ENCODE data around the gene UGT1A4.

The UGT1A4 gene

DNA sequence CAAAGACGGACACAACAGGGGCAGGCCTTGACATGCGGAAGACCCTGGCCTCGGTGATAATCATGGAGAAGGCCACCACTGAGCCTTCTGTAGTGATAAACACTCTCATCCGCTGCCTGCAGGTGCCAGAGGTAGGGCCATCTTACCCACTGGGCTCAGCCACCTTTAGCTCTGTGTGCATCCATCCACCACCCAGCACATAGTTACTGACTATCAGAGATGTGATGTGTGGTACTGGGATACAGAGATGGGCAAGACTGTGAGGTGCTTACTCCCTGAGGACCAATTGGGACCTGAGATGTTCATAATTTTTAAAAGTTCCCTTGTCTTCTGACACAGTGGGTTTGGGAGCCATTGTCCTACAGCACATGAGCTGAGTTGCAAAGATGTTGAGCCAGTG, 61.2 kb downstream of the UGT1A4 start:
- in situ Hi-C loops (cut with MboI; ENCODE audit: low sequenced_read_pairs) = no loop called here

DNA sequence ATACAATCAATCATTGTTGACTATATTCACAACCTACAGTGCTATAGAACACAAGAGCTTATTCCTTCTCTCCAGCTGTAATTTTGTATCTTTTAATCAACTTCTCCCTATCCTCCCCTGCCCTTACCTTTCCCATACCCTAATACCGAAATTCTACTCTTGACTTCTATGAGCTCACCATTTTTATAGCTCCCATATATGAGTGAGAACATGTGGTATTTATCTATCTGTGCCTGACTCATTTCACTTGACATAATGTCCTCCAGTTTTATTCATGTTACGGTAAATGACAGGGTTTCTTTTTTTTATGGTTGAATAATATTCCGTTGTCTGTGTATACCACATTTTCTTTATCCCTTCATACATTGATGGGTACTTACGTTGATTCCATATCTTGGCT, 62.2 kb downstream of the UGT1A4 start:
- in situ Hi-C loops (cut with MboI; ENCODE audit: low sequenced_read_pairs) = no loop called here

DNA sequence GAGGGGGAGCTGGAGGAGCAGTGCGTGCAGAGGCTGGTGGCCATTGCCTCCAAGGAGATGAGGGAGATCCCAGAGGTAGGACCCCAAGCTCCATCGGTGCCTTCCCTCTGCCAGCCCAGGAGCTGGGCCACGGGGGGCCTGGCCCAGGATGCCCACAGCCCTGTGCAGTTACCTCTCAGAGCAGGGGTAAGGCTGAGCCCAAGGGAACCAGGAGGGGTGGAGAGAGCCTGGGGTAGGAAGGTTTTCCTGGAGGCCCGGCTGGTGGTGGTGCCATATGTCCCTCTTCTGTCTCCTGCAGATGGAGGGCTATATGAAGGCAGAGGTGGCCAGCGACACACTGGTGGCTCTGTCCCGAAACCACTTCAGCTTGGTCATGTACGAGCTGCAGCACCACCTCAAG, 71.0 kb downstream of the UGT1A4 start:
- in situ Hi-C loops (cut with MboI; ENCODE audit: low sequenced_read_pairs) = no loop called here

DNA sequence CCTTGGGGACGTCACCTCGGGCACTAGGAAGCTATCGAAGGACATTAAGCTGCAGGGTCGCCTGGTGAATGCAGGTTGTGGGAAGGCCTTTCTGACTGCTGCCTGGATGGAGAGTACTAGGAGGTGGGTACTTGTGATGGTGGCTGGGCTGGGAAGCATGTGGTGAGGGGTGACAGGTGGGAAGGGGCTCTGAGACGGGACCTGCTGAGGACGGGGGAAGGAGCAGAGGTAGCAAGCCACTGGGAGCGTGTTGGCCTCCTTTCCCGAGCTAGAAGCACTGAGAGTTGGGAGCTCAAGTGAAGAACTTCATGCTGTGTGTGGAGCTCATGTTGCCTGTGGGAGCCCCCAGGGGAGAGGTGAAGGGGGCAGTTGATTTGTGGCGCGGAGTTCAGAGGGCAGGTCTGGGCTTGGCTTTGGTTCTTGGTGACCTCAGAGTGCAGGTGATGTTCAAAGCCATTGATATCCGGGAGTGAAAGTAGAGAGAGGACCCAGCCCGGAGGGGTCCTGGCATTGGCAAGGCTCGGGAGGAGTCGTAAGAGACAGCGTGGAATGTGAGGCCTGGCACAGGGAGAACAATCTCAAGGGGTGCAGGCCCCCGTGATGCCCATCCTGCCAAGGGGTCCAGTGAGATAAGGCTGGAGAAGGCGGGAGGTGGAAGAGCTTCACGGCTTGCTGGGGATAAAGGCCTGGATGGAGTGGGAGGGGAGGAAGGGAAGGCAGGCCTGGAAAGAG, 72.8 kb downstream of the UGT1A4 start:
- in situ Hi-C loops (cut with MboI; ENCODE audit: low sequenced_read_pairs) = no loop called here

DNA sequence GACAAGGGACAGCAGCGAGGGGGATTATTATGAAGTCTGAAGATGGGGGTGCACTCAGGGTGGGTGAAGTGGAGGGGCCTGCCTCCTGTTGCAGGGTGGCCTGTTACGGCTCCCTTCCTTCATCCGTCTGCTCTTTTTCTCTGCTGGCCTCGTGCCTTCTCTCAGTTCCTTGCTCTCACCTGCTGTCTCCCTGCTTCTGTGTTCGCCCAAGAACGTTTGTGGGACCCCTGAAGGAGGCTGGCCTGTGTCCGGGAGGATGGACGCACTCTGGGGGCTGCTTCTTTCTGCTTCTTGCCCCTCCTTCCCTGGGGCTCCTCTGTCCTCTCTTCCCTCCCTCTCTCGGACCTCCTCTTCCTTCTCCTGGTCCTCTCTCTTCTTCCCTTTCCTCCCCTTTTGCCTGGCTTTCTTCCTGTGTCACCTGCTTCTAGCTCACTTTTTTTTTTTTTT, 73.4 kb downstream of the UGT1A4 start:
- in situ Hi-C loops (cut with MboI; ENCODE audit: low sequenced_read_pairs) = no loop called here

DNA sequence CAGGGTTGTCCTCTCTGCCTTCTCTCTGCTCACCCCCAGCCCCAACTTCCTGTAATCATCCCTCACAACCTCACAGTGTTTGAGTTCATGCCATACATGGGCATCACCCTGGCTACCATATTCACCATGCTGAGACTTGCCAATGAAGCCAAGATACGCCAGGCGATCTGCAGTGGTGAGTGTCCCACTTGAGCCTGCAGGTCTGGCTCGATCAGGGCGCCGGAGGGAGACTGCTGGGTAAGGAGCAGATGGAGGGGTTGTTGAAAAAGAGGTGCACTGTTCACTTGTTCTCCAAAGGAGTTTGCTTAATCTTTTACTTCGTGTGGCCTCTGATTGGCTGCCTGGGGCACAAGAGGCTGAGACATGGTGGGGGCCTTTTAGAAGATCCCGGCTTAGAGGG, 74.2 kb downstream of the UGT1A4 start:
- in situ Hi-C loops (cut with MboI; ENCODE audit: low sequenced_read_pairs) = no loop called here

DNA sequence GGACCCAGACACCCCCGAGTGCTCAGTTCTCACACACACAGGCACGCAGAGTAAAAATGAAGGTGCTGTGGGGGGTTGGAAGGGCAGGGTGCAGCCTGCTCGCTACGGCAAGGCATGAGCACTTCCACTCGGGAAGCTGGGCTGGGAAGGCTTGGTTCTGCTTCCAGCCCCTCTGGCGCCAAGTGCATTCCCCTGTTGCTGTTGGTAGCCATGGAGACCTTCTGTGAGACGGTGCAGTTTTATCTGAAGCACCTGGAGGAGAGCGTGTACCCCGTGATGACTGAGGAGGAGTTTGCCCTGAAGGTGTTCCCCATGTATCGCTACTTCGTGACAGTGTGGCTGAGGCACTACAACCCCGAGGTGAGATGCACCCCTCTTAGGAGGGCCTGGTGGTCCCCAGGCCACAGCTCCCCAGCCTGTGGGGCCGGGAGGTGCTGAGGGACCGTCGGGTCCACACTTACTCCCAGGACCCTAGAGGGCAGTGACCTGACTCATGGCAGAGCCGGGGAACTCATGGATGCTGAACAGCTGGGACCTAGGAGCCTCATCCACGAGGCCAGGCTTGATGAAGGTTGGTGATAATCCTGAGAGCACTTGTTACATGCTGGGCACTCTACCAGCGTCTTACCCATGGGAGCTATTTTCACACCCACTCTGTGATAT, 75.1 kb downstream of the UGT1A4 start:
- in situ Hi-C loops (cut with MboI; ENCODE audit: low sequenced_read_pairs) = no loop called here

DNA sequence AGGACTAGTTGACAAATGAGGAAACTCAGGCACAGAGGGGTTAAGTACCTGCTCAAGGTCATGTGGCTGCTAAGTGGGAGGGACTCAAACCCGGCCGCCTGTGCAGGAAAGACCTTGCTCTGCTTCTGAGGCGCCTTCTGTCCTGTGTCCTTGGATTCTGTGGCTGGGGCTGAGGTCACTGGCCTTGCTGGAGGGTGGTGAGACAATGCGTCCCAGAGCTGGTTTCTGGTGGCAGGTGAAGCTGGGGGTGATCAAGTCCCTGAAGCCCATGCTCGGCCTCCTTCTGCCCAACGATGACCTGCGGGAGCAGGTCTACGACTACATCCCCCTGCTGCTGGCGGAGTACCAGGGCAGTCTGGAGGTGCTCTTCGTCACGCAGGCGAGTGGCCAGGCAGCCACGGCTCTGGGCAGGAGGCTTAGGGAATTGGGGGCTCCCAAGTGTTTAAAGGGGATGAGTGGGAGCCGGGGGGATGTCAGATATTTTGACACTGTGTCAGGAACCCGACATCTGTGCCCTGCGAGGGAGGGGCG, 75.7 kb downstream of the UGT1A4 start:
- in situ Hi-C loops (cut with MboI; ENCODE audit: low sequenced_read_pairs) = no loop called here

DNA sequence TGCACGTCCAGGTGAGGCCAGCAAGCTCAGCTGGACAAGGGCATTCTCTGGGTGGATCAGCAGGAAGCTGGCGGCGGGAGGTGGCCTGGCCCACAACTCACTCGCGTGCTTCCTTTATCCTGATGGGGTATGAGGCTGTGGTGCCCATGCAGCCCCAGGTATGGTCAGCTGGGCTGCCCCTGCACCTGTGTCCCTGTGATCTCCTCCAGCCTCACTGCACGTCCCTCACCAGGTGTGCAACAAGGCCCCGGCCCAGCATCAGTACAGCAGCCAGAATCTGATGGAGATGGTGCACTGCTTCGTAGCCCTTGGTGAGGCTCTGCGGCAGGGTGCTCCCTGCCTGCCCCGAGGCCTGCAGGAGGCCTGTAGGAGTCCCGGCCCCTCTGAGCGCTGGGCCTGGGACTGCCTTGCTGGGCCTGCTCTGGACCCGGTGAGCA, 77.2 kb downstream of the UGT1A4 start:
- in situ Hi-C loops (cut with MboI; ENCODE audit: low sequenced_read_pairs) = no loop called here

DNA sequence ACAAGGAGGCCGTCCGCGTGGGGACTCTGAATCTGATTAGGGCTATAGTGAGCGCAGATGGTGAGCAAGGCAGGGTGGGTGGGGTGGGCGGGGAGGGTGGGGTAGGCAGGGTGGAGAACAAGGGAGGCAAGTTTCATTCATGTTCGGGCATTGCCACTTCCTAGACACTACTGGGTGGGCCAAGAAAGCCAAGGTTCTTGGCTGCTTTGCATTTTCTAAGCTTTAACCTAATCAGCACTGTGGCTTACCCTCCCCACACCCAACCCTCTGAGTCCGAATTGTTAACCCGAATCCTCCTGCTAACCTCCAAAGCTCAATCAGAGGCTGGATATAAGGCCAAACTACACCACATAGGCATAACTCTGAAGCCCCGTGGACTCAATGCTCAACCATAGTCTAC, 77.7 kb downstream of the UGT1A4 start:
- in situ Hi-C loops (cut with MboI; ENCODE audit: low sequenced_read_pairs) = no loop called here

DNA sequence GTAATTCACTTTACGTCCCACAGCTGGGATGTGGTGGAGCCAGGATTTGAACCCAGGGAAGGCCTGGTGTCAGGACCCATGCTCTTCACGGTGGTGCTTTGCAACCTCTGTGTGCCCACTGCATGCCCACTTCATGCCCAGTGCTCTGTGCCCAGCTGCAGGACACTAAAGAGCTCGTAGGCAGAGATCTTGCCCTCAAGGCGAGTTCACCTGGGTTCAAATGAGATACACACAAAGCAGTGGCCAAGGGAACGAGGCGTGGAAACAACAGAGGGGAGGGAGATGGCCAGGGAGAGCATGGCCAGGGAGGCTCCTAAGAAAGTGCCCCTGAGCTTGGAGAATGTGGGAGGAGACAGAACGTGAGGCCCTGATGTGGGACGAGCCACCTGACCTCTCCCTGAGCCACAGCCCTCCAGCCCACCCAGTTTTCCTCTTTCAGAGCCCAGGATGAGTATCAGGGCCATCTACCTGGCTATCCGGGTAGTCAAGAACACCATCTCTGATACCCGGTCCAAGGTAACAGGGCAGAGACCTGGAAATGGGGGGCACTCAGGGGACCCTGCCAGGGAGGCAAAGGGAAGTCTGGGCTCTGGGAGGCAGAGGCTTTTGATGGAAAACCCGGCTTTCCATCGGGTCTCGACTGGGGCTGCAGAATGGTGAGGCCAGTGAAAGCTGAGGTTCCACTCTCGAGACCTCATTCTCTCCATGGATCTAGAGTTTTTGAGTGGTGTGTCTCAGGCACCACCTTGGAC, 80.0 kb downstream of the UGT1A4 start:
- in situ Hi-C loops (cut with MboI; ENCODE audit: low sequenced_read_pairs) = no loop called here

DNA sequence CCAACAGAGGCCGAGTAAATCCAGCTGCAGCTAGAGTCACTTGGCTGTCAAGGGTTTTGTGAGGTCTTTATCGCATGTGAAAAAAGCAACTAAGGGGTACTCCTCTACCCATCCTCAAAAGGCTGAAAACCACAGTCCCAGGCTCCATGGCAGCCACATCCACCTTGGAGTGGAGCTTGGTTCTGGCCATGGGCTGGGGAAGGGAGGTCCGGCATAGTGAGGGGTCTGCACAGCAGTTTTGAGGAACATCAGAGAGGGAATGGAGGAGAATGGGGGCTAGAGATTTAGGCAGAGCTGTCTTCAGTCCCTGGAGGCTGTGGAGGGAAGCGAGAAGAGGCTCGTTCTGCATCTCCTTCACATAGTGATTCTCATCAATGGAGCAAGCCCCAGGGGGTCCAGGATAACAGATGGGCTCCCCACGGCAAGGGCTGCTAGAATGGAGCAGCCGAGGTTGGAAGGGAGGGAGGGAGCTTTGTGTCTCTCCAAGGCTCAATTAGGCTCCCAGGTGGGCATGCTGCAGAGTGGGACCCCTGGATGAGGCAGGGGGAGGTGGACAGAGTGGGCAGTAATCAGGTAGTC, 80.6 kb downstream of the UGT1A4 start:
- in situ Hi-C loops (cut with MboI; ENCODE audit: low sequenced_read_pairs) = no loop called here

DNA sequence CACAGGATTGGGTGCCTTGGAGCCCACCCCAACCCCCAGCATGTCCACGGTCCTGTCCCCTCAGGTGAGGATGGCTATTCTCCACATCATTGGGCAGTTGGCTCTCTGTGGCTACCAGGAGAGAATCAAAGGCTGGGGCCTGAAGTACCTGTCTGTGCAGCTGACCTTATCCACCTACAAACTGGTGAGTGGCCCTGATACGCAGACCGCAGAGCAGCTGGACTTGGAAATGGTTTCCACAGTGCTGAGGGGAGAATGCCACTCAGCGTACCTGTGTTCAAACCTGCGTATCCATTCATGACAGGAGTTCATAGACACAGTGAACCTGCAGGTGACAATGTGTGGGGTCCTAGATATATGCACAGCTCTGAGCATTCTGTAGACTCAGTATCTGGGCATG, 81.2 kb downstream of the UGT1A4 start:
- in situ Hi-C loops (cut with MboI; ENCODE audit: low sequenced_read_pairs) = no loop called here

DNA sequence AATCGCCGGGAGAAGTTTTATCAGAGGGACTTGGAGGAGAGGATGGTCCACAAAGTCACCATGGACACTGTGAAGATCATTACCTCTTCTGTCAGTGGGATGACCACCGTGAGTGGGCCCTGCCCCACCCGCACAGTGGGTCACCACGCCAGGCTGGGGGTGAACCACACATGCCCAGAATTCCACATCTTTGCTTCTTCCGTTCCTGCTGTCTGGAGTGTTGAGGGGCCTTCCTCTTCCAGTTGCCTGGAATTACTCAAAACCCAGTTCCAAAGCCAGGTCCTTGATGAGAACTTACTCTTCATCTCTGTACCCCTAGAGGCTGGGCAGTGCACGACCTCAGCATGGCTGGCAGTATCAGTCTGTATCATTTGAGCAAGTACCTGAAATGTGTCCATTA, 81.7 kb downstream of the UGT1A4 start:
- in situ Hi-C loops (cut with MboI; ENCODE audit: low sequenced_read_pairs) = no loop called here

DNA sequence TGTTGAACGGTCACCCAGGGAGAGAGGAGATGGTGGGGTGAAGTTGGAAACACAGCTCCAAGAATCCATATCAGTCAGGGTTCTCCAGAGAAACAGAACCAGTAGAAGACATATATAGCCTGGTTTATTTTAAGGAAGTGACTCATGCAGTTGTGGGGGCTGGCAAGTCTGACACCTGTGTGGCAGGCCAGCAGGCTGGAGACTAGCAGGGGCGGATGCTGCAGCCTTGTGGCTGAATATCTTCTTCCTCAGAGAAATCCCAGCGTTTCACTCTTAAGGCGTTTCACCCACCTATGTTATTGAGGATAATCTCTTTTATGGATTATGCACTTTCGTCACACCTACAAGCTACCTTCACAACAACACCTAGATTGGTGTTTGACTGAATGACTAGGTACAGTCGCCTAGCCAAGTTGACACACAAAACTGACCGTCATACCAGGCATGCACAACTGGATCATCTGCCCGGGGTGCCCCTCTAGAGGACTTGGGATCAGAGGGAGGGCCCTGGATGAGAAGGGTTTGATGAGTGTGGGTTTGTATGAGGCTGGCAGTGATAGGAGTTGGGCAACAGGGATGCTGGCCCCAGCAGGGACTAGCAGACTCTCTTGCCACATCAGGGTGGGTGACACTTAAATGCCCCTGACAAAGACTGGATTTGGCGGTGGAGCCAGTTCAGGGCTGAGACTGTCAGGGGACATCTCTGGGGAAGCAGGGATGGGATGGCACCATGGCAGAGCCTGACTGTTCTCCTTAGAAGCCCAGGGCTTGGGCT, 83.0 kb downstream of the UGT1A4 start:
- in situ Hi-C loops (cut with MboI; ENCODE audit: low sequenced_read_pairs) = no loop called here

DNA sequence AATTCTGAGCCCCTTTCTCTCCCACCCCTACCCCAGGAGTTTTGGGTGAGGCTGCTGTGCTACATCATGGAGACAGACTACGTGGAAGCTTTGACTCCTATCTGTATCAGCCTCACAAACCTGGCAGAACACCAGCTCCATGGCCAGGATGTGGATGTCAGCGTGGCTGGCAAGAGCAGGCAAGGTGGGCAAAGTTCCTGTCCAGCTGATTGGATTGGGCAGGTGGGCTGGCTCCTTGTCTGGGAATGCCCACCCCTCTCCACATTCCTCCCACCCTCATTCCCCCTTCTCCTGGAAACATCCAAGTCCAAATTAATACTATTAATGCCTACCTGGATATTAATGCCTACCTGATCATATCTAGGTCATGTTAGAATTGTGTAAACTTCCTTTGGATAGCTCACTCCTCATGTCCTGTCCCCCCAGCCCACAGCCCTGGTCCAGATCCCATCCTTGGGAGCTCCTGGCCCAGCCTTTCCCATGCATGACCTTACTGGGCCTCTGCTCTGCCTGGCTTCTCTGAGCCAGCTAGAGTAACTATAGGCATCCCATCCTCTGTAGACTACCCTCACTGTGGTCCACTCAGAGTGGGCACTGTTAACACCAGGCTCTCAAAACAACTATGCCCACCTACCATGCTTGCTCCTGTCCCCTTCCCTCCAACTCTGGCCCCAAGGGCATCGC, 83.7 kb downstream of the UGT1A4 start:
- in situ Hi-C loops (cut with MboI; ENCODE audit: low sequenced_read_pairs) = no loop called here

DNA sequence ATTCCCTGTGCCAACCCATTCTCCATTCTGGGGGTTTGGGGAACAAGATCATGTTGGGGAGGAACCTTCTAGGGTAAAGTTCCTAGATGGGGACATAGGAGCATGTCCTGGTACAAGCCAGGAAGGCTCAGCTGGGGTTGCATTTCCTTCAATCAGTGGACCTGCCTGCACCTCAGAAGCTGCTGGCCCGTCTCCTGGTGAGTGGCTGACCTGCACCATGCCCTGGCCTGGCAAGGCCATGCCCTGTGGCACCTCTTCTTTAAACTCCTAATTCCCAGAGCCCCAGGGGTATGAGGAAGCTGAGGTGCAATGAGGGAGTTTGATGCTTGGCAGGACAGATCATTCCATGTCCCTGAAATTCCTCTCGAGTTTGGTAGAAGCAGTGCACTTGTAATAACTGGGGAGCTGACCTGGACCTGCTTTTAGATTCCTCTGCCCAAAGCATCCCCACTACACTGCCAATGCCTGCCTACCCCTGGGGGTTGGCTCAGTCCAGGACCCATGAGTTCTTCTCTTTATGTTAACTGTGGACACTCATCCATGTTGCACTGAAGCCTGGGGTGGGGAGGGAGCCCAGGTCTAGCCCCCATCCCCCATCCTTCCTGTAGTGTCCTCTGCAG, 84.9 kb downstream of the UGT1A4 start:
- in situ Hi-C loops (cut with MboI; ENCODE audit: low sequenced_read_pairs) = no loop called here

DNA sequence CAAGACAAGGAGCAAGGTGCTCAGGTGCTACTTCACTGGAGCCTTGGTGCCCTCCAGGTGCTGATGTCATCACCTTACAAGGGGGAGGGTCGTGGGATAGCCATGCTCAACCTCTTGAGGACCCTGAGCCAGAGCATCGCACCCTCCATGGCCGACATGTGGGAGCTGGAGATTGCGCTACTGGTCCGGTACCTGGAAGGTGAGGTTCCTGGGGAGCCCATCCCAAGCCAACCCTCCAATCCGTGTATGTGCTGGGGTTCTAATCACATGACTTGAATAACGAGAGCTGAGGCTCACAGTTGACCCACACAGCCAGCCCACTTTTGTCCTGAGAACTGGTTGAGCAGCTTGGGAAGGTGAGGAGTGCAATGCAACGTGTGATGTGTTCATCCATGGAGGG, 85.5 kb downstream of the UGT1A4 start:
- in situ Hi-C loops (cut with MboI; ENCODE audit: low sequenced_read_pairs) = no loop called here

DNA sequence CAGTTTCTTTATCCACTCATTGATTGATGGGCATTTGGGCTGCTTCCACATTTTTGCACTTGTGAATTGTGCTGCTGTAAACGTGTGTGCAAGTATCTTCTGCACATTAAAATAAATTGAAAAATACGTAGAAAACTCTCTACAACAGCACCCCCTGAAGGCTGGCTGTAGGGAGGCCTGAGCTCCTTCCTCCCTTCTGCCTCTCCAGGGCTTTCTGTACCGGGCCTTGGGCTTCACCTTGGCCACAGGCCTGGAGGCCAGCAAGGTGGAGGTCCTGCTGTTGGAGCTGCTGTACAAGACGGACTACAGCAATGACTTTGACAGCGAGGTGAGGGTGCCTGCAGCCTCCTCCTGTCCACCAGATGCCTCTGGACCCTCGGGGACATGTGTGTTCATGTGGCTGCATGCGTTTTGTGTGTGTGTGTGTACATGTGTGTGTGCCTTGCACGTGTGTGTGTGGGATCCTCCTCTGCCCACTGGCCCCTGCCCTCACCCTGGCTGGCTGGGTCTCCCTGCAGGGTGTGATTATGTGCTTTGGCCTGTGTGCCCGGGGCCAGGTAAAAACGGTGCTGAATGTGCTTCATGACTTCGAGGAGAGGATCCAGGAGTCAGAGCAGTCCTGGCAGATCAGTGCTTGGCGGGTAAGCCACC, 88.8 kb downstream of the UGT1A4 start:
- in situ Hi-C loops (cut with MboI; ENCODE audit: low sequenced_read_pairs) = no loop called here

Measured in hTERT RPE-1 (cell line).